Hepatocyte (in vitro differentiated cells): ENCODE measurements around the gene PLXNB2. TPM values are rescaled to one million over a fixed set of nuclear protein-coding genes. Genes with fewer than 3 reads are reported as not detected.
"Not testable (repeated sequence)": the region's sequence is repeated elsewhere in the genome, so short reads cannot be mapped to it uniquely, and the experiment has no call there.

ENCODE experiments used
- DNase-seq: peaks from one replicate; pipeline ENCODE4 v3.0.0-alpha.2; 2016; ENCODE audit warnings: low spot score
- H2AFZ ChIP-seq: fragments of 200-600 bp; sonication (generic); 2 replicates; pipeline ENCODE4 v1.6.0; 2016; ENCODE audit warnings: antibody characterized with exemption, mild to moderate bottlenecking
- H3K27ac ChIP-seq: fragments of 200-600 bp; sonication (generic); 2 replicates; pipeline ENCODE4 v1.5.1; 2016; ENCODE audit warnings: mild to moderate bottlenecking
- H3K27me3 ChIP-seq: fragments of 200-600 bp; sonication (generic); 2 replicates; pipeline ENCODE4 v1.6.1; 2016
- H3K36me3 ChIP-seq: fragments of 200-600 bp; sonication (generic); replicated peaks from 2 replicates; pipeline ENCODE4 v1.5.1; 2016; ENCODE audit warnings: low read depth; ENCODE audit not compliant: insufficient read depth
- H3K4me1 ChIP-seq: fragments of 200-600 bp; sonication (generic); 2 replicates; pipeline ENCODE4 v1.5.1; 2016; ENCODE audit warnings: mild to moderate bottlenecking, moderate library complexity; ENCODE audit not compliant: insufficient read depth
- H3K4me2 ChIP-seq: fragments of 200-600 bp; sonication (generic); 2 replicates; pipeline ENCODE4 v1.6.0; 2016
- H3K4me3 ChIP-seq: fragments of 200-600 bp; sonication (generic); 2 replicates; pipeline ENCODE4 v1.5.1; 2016; ENCODE audit warnings: mild to moderate bottlenecking
- H3K79me2 ChIP-seq: fragments of 200-600 bp; sonication (generic); 2 replicates; pipeline ENCODE4 v1.6.0; 2017; ENCODE audit warnings: mild to moderate bottlenecking
- H3K9me2 ChIP-seq: fragments of 200-600 bp; sonication (generic); replicated peaks from 2 replicates; pipeline ENCODE4 v1.6.0; 2017; ENCODE audit warnings: mild to moderate bottlenecking; ENCODE audit not compliant: insufficient read depth
- H3K9me3 ChIP-seq: fragments of 200-600 bp; sonication (generic); 2 replicates; pipeline ENCODE4 v1.5.1; 2016; ENCODE audit warnings: low read depth, mild to moderate bottlenecking
- H4K20me1 ChIP-seq: fragments of 200-600 bp; sonication (generic); 2 replicates; pipeline ENCODE4 v1.6.0; 2016; ENCODE audit warnings: mild to moderate bottlenecking; ENCODE audit not compliant: insufficient read depth, poor library complexity, severe bottlenecking
- CTCF ChIP-seq: fragments of 200-600 bp; sonication (generic); IDR thresholded peaks from 2 replicates; pipeline ENCODE4 v1.5.1; 2016; ENCODE audit warnings: antibody characterized with exemption, mild to moderate bottlenecking; ENCODE audit not compliant: poor library complexity
- EZH2 ChIP-seq: fragments of 200-600 bp; sonication (generic); IDR thresholded peaks from 2 replicates; pipeline ENCODE4 v1.6.1; 2016; ENCODE audit warnings: antibody characterized with exemption, mild to moderate bottlenecking, borderline replicate concordance
- EZH2phosphoT487 ChIP-seq: fragments of 200-600 bp; sonication (generic); IDR thresholded peaks from one replicate; pipeline ENCODE4 v1.6.1; 2018; ENCODE audit warnings: antibody characterized with exemption, mild to moderate bottlenecking, low read depth, moderate library complexity; ENCODE audit not compliant: unreplicated experiment, severe bottlenecking
- WGBS: methylation state at CpG from one replicate; pipeline ENCODE4 v1.1.6; 2016; ENCODE audit warnings: low lambda C conversion rate; ENCODE audit errors: missing lambda C conversion rate; 5-methylcytosine and 5-hydroxymethylcytosine counted together
- polyA plus RNA-seq: library from polyadenylated mRNA; unstranded; fragments of >200 nt; fragmentation: Nextera tagmentation; extraction: Ambion mirVana; gene quantifications from 2 replicates; pipeline ENCODE4 v1.2.1, GENCODE V29; 2016
- total RNA-seq: library from RNA; depleted of rRNA; stranded (reverse); fragments of >200 nt; gene quantifications from 2 replicates; pipeline ENCODE4 v1.2.3, GENCODE V29; 2014

PLXNB2 gene
- total and polyA plus RNA-seq, 2 experiments from 2014 or later = 113 to 147 TPM

- DNase-seq = no peak
- H3K36me3 ChIP-seq = no peaks in the 10 kb centered on the region
- no peaks in the 10 kb centered on the region for H3K79me2 ChIP-seq
- no peak overlapping the region for H3K4me2 ChIP-seq
- H3K9me3 ChIP-seq = no peaks in the 10 kb centered on the region
- peaks cover 23% of the 10 kb centered on the region for H3K4me1 ChIP-seq
- H4K20me1 ChIP-seq = peaks cover 2% of the 10 kb centered on the region
- H3K27ac ChIP-seq = no peak overlapping the region
- H3K4me3 ChIP-seq = no peak overlapping the region
- WGBS = 82% methylated on average over 7 of the region's 7 CpGs
- no peak overlapping the region for H2AFZ ChIP-seq
- H3K27me3 ChIP-seq = peaks cover 10% of the 10 kb centered on the region
- H3K9me2 ChIP-seq = no peaks in the 10 kb centered on the region
- TF ChIP-seq CTCF = no peak
- no peak for TF ChIP-seq EZH2phosphoT487
- TF ChIP-seq EZH2 = no peak
These were observed 32.7 kb downstream of the PLXNB2 start for GRCh38 chr22:50274771-50275170.

- peak; percentile 79 for DNase-seq
- Histone ChIP-seq H3K27me3 (peaks cover 14% of the 10 kb centered on the region), H3K4me3 (no peak overlapping the region), H3K9me3 (no peaks in the 10 kb centered on the region), H3K4me2 (no peak overlapping the region), H3K36me3 (no peaks in the 10 kb centered on the region), H2AFZ (no peak overlapping the region), H3K79me2 (no peaks in the 10 kb centered on the region), H4K20me1 (peaks cover 2% of the 10 kb centered on the region), H3K27ac (no peak overlapping the region), H3K4me1 (peaks cover 26% of the 10 kb centered on the region), H3K9me2 (no peaks in the 10 kb centered on the region)
- 69% methylated on average over 7 of the region's 7 CpGs for WGBS
- TF ChIP-seq EZH2phosphoT487 = no peak
- TF ChIP-seq CTCF = peak; percentile 49
These were observed 33.1 kb downstream of the PLXNB2 start for GRCh38 chr22:50274311-50274710.

GRCh38 chr22:50273781-50274180 is 33.7 kb downstream of the PLXNB2 start:
- 93% methylated on average over 10 of the region's 10 CpGs for WGBS
- not testable (repeated sequence) for H3K79me2 ChIP-seq, H3K4me3 ChIP-seq, H3K4me2 ChIP-seq, H3K27ac ChIP-seq, DNase-seq, H4K20me1 ChIP-seq, H3K36me3 ChIP-seq, H3K9me2 ChIP-seq, H3K9me3 ChIP-seq, H2AFZ ChIP-seq
- H3K4me1 ChIP-seq = peaks cover 26% of the 10 kb centered on the region
- H3K27me3 ChIP-seq = peaks cover 20% of the 10 kb centered on the region

- not testable (repeated sequence) for H3K36me3 ChIP-seq, H3K9me2 ChIP-seq, H3K4me3 ChIP-seq, H2AFZ ChIP-seq, H3K27ac ChIP-seq, H3K9me3 ChIP-seq, H4K20me1 ChIP-seq, DNase-seq, H3K4me2 ChIP-seq, H3K79me2 ChIP-seq
- Histone ChIP-seq H3K27me3 (peaks cover 24% of the 10 kb centered on the region), H3K4me1 (peaks cover 26% of the 10 kb centered on the region)
- 85% methylated on average over 11 of the region's 11 CpGs for WGBS
These were observed 34.1 kb downstream of the PLXNB2 start for GRCh38 chr22:50273352-50273751.
